NCI-H2081 (cell line): ENCODE measurements around the gene TMEM175.
"Not testable (repeated sequence)": the region's sequence is repeated elsewhere in the genome, so short reads cannot be mapped to it uniquely, and the experiment has no call there.

Experiments
- DNase-seq, 2 experiments: peaks; one replicate each; lab custom pipeline; 2025; lab: John Stamatoyannopoulos, UW

TMEM175 gene

GRCh38 chr4:970854-971520, 38.7 kb downstream of the TMEM175 start:
- no peak for DNase-seq

GRCh38 chr4:971666-972500, 39.6 kb downstream of the TMEM175 start:
- DNase-seq = no peak

- no peak for DNase-seq
These were observed 40.6 kb downstream of the TMEM175 start for GRCh38 chr4:972651-973424.

GRCh38 chr4:973431-974397, 41.5 kb downstream of the TMEM175 start, which contains the start of gene DGKQ:
DGKQ (minus strand) TSS chr4:973569; CDS start chr4:973482, 87 bp downstream.
- DNase-seq = peak; percentile 37 to 44

GRCh38 chr4:974668-975067, 42.4 kb downstream of the TMEM175 start:
- no peak for DNase-seq

- DNase-seq = not testable (repeated sequence)
These were observed 43.8 kb downstream of the TMEM175 start for GRCh38 chr4:976016-976415.

GRCh38 chr4:978957-979701, 46.9 kb downstream of the TMEM175 start:
- DNase-seq = no peak

- DNase-seq = no peak
These were observed 50.0 kb downstream of the TMEM175 start for GRCh38 chr4:982291-982690.

- DNase-seq = no peak
These were observed 50.6 kb downstream of the TMEM175 start for GRCh38 chr4:982814-983213.

GRCh38 chr4:984336-985054, 52.2 kb downstream of the TMEM175 start:
- DNase-seq = no peak

- no peak for DNase-seq
These were observed 53.0 kb downstream of the TMEM175 start for GRCh38 chr4:985123-985830.

- no peak for DNase-seq
These were observed 54.2 kb downstream of the TMEM175 start for GRCh38 chr4:986428-986878.

- peak; percentile 30 to 66 for DNase-seq
These were observed 54.8 kb downstream of the TMEM175 start, which contains the start of gene IDUA for GRCh38 chr4:986879-987623. IDUA (plus strand) TSS chr4:987044; CDS start chr4:987085, 41 bp downstream.

GRCh38 chr4:987624-988513, 55.6 kb downstream of the TMEM175 start:
- no peak for DNase-seq

- DNase-seq = no peak
These were observed 56.8 kb downstream of the TMEM175 start for GRCh38 chr4:988726-989721.
